ENCODE results near the gene JUN. TPM values are rescaled to one million over a fixed set of nuclear protein-coding genes. Genes with fewer than 3 reads are reported as not detected.

JUN gene
- total RNA-seq (2014; rRNA removed; shearing (Covaris generic)) (21.6 and 28.5 TPM in 2 replicates), polyA plus RNA-seq (2016; fragmentation: Nextera tagmentation; extraction: Ambion mirVana) (19.6 and 23.3 TPM in 2 replicates)
- long read RNA-seq, transcript JUN-201 (1 exons, 3,540 nt), result major isoform, 8 of 8 reads
- long read RNA-seq, partial matches to known transcripts, result 0 of 8 reads
- long read RNA-seq, other reads (novel, unspliced or antisense), result 0 of 8 reads

- peak within 1 kb of the TSS; percentile 76 for H3K4me3 ChIP-seq
- peaks cover 3% of the 10 kb centered on the region; the same call in 1 of the 2 replicates for H3F3A ChIP-seq (replicated peaks; ENCODE audit: low read depth)
- no peaks in the 10 kb centered on the region for H3K9me2 ChIP-seq (ENCODE audit: insufficient read depth)
- peak within 1 kb of the TSS; percentile 83 for H3K4me3 Mint-ChIP-seq
- H3K79me2 ChIP-seq (replicated peaks; ENCODE audit: insufficient read depth), result peaks cover 14% of the 10 kb centered on the region; the same call in 1 of the 2 replicates
- peaks cover 14% of the 10 kb centered on the region for H3K4me1 ChIP-seq (ENCODE audit: insufficient read depth)
- peak within 1 kb of the TSS; percentile 76 for H3K27ac Mint-ChIP-seq
- H3K36me3 ChIP-seq (ENCODE audit: insufficient read depth), result no peaks in the 10 kb centered on the region
- H3K27ac ChIP-seq (ENCODE audit: low read depth), result peak within 1 kb of the TSS; percentile 80; the same call in 1 of the 2 replicates
- H3K36me3 Mint-ChIP-seq (ENCODE audit: low read depth), result peaks cover 9% of the 10 kb centered on the region; the same call in 2 of the 3 replicates
- peaks cover 59% of the 10 kb centered on the region for H3K27me3 ChIP-seq (ENCODE audit: insufficient read depth)
- H3K9me3 Mint-ChIP-seq, result peaks cover 11% of the 10 kb centered on the region; the same call in 1 of the 3 replicates
- H3K4me2 ChIP-seq, result peak within 1 kb of the TSS; percentile 95
- peaks cover 36% of the 10 kb centered on the region for H3K27me3 Mint-ChIP-seq (ENCODE audit: insufficient read depth, low read depth, poor library complexity)
- H2AFZ ChIP-seq, result peak within 1 kb of the TSS; percentile 95
- TF ChIP-seq CREB1 (CRISPR knock-in tag; IDR thresholded peaks at IDR 0.05; ENCODE audit: low read depth), result peak; percentile 75
- no peak for TF ChIP-seq STAT1 (IDR thresholded peaks at IDR 0.05; ENCODE audit: unreplicated experiment)
- peak; percentile 94 for TF ChIP-seq POLR2AphosphoS5 (IDR thresholded peaks at IDR 0.05; ENCODE audit: low read depth)
- TF ChIP-seq EZH2phosphoT487 (IDR thresholded peaks at IDR 0.05; ENCODE audit: unreplicated experiment), result no peak
- ATAC-seq (peak; percentile 69), DNase-seq (ENCODE audit: low spot score) (peak; percentile 99)
- H3K4me1 Mint-ChIP-seq, result peaks cover 29% of the 10 kb centered on the region
- H4K20me1 ChIP-seq (replicated peaks; ENCODE audit: insufficient read depth), result no peaks in the 10 kb centered on the region
These were observed at the start of gene JUN for GRCh38 chr1:58783993-58784757. JUN (minus strand) TSS chr1:58784047; CDS start chr1:58783070, 977 bp downstream.

GRCh38 chr1:58833166-58833565 is 49.3 kb upstream of the JUN start:
- H4K20me1 ChIP-seq (replicated peaks; ENCODE audit: insufficient read depth), result no peaks in the 10 kb centered on the region
- Mint-ChIP-seq H3K27me3 (ENCODE audit: insufficient read depth, low read depth, poor library complexity) (peaks cover 5% of the 10 kb centered on the region), H3K9me3 (peaks cover 9% of the 10 kb centered on the region), H3K27ac (no peak overlapping the region; the same call in 1 of the 2 replicates), H3K4me3 (no peak overlapping the region), H3K4me1 (no peaks in the 10 kb centered on the region), H3K36me3 (ENCODE audit: low read depth) (peaks cover 5% of the 10 kb centered on the region; the same call in 2 of the 3 replicates)
- H2AFZ ChIP-seq, result no peak overlapping the region
- H3K4me2 ChIP-seq, result no peak overlapping the region
- no peaks in the 10 kb centered on the region for H3K36me3 ChIP-seq (ENCODE audit: insufficient read depth)
- H3K4me3 ChIP-seq, result no peak overlapping the region
- H3K4me1 ChIP-seq (ENCODE audit: insufficient read depth), result no peaks in the 10 kb centered on the region
- no peaks in the 10 kb centered on the region for H3F3A ChIP-seq (replicated peaks; ENCODE audit: low read depth)
- ATAC-seq (no peak), DNase-seq (ENCODE audit: low spot score) (no peak)
- no peaks in the 10 kb centered on the region for H3K9me2 ChIP-seq (ENCODE audit: insufficient read depth)
- no peaks in the 10 kb centered on the region for H3K27me3 ChIP-seq (ENCODE audit: insufficient read depth)
- no peak overlapping the region for H3K27ac ChIP-seq (ENCODE audit: low read depth)
- no peaks in the 10 kb centered on the region for H3K79me2 ChIP-seq (replicated peaks; ENCODE audit: insufficient read depth)
- TF ChIP-seq REST (IDR thresholded peaks at IDR 0.05; ENCODE audit: unreplicated experiment) (no peak), POLR2AphosphoS5 (IDR thresholded peaks at IDR 0.05; ENCODE audit: low read depth) (no peak), EZH2phosphoT487 (IDR thresholded peaks at IDR 0.05; ENCODE audit: unreplicated experiment) (no peak), ZNF114 (CRISPR knock-in tag; IDR thresholded peaks at IDR 0.05) (no peak), ETS1 (IDR thresholded peaks at IDR 0.05) (no peak), ZNF331 (CRISPR knock-in tag; IDR thresholded peaks at IDR 0.05; ENCODE audit: low read depth) (no peak), CREB1 (CRISPR knock-in tag; IDR thresholded peaks at IDR 0.05; ENCODE audit: low read depth) (no peak), CTCF (conservative IDR thresholded peaks at IDR 0.05; ENCODE audit: low read depth in 2 of 2) (no peak), NANOG (IDR thresholded peaks at IDR 0.05; ENCODE audit: borderline replicate concordance) (no peak), STAT1 (IDR thresholded peaks at IDR 0.05; ENCODE audit: unreplicated experiment) (no peak), EZH2 (IDR thresholded peaks at IDR 0.05; ENCODE audit: low read depth, unreplicated experiment) (no peak)

All from GM23338 (cell line).